ENCODE data around the gene CAPN6.
A peak's percentile ranks its signal among the peaks of the same experiment; 100 is the strongest.

Gene CAPN6

GRCh38 chrX:111270339-111270738, at the start of gene CAPN6:
Gene CAPN6, minus strand, starts transcription at chrX:111270483. Its CDS starts 6,547 bp downstream, at chrX:111263936.
- no peak for TF ChIP-seq CTCF (IDR thresholded peaks at IDR 0.05)
- H3K36me3 Mint-ChIP-seq (ENCODE audit: low read depth): no peaks in the 10 kb centered on the region
- no peaks in the 10 kb centered on the region for H3K9me3 Mint-ChIP-seq
- peak; percentile 23 for DNase-seq
- H3K4me1 Mint-ChIP-seq: peaks cover 6% of the 10 kb centered on the region
- peak within 1 kb of the TSS; percentile 53 for H3K4me3 Mint-ChIP-seq
- peaks cover 6% of the 10 kb centered on the region for H3K27me3 Mint-ChIP-seq (ENCODE audit: low read depth, poor library complexity)
- H3K27ac Mint-ChIP-seq: no peak within 1 kb of the TSS

GRCh38 chrX:111319451-111319850, 49.2 kb upstream of the CAPN6 start:
- Mint-ChIP-seq H3K4me3 (no peak overlapping the region), H3K9me3 (peaks cover 14% of the 10 kb centered on the region), H3K36me3 (ENCODE audit: low read depth) (no peaks in the 10 kb centered on the region), H3K27me3 (ENCODE audit: low read depth, poor library complexity) (peaks cover 11% of the 10 kb centered on the region), H3K27ac (no peak overlapping the region), H3K4me1 (no peaks in the 10 kb centered on the region)
- no peak for TF ChIP-seq CTCF (IDR thresholded peaks at IDR 0.05)
- no peak for DNase-seq

GRCh38 chrX:111318901-111319300, 48.6 kb upstream of the CAPN6 start:
- no peak for DNase-seq
- Mint-ChIP-seq H3K4me1 (no peaks in the 10 kb centered on the region), H3K27ac (no peak overlapping the region), H3K4me3 (no peak overlapping the region), H3K27me3 (ENCODE audit: low read depth, poor library complexity) (peaks cover 11% of the 10 kb centered on the region), H3K9me3 (peaks cover 18% of the 10 kb centered on the region), H3K36me3 (ENCODE audit: low read depth) (no peaks in the 10 kb centered on the region)
- no peak for TF ChIP-seq CTCF (IDR thresholded peaks at IDR 0.05)

GRCh38 chrX:111309083-111309482, 38.8 kb upstream of the CAPN6 start:
- Mint-ChIP-seq H3K27me3 (ENCODE audit: low read depth, poor library complexity) (no peaks in the 10 kb centered on the region), H3K9me3 (peaks cover under 1% of the 10 kb centered on the region), H3K27ac (peak overlapping the region; percentile 56), H3K36me3 (ENCODE audit: low read depth) (no peaks in the 10 kb centered on the region), H3K4me1 (no peaks in the 10 kb centered on the region), H3K4me3 (no peak overlapping the region)
- no peak for TF ChIP-seq CTCF (IDR thresholded peaks at IDR 0.05)
- DNase-seq: no peak

- DNase-seq: no peak
- no peaks in the 10 kb centered on the region for H3K27me3 Mint-ChIP-seq (ENCODE audit: low read depth, poor library complexity)
- H3K9me3 Mint-ChIP-seq: no peaks in the 10 kb centered on the region
- TF ChIP-seq CTCF (IDR thresholded peaks at IDR 0.05): no peak
- H3K4me3 Mint-ChIP-seq: no peak overlapping the region
- no peaks in the 10 kb centered on the region for H3K36me3 Mint-ChIP-seq (ENCODE audit: low read depth)
- H3K27ac Mint-ChIP-seq: no peak overlapping the region
- no peaks in the 10 kb centered on the region for H3K4me1 Mint-ChIP-seq
Measured at GRCh38 chrX:111308039-111308438, 37.8 kb upstream of the CAPN6 start.

- Mint-ChIP-seq H3K9me3 (no peaks in the 10 kb centered on the region), H3K27me3 (ENCODE audit: low read depth, poor library complexity) (peaks cover 3% of the 10 kb centered on the region), H3K4me1 (no peaks in the 10 kb centered on the region), H3K27ac (no peak overlapping the region), H3K4me3 (no peak overlapping the region), H3K36me3 (ENCODE audit: low read depth) (no peaks in the 10 kb centered on the region)
- no peak for DNase-seq
- no peak for TF ChIP-seq CTCF (IDR thresholded peaks at IDR 0.05)
Measured at GRCh38 chrX:111302284-111302683, 32.0 kb upstream of the CAPN6 start.

Data from nephron progenitor cell (in vitro differentiated cells).